Germinal center (tissue), 1 donor: Measurements from ENCODE around the gene HECTD4.
"Not testable (repeated sequence)": the region's sequence is repeated elsewhere in the genome, so short reads cannot be mapped to it uniquely, and the experiment has no call there.

Experiments used
- DNase-seq: peaks from one replicate; pipeline ENCODE4 v3.0.0; 2012; ENCODE audit warnings: mixed read lengths, low spot score

The HECTD4 gene

DNA sequence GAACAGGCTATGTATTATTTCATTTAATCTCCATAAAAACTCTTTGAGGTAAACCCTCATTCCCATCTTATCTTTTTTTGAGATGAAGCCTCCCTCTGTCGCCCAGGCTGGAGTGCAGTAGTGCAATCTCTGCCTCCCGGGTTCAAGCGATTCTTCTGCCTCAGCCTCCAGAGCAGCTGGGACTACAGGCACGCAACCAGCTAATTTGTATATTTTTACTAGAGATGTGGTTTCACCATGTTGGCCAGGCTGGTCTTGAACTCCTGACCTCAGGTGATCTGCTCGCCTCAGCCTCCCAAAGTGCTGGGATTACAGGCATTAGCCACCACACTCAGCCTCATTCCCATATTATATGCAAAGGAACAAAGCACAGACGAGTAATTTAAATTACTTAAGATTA lies 25.5 kb upstream of the HECTD4 start:
- not testable (repeated sequence) for DNase-seq

DNA sequence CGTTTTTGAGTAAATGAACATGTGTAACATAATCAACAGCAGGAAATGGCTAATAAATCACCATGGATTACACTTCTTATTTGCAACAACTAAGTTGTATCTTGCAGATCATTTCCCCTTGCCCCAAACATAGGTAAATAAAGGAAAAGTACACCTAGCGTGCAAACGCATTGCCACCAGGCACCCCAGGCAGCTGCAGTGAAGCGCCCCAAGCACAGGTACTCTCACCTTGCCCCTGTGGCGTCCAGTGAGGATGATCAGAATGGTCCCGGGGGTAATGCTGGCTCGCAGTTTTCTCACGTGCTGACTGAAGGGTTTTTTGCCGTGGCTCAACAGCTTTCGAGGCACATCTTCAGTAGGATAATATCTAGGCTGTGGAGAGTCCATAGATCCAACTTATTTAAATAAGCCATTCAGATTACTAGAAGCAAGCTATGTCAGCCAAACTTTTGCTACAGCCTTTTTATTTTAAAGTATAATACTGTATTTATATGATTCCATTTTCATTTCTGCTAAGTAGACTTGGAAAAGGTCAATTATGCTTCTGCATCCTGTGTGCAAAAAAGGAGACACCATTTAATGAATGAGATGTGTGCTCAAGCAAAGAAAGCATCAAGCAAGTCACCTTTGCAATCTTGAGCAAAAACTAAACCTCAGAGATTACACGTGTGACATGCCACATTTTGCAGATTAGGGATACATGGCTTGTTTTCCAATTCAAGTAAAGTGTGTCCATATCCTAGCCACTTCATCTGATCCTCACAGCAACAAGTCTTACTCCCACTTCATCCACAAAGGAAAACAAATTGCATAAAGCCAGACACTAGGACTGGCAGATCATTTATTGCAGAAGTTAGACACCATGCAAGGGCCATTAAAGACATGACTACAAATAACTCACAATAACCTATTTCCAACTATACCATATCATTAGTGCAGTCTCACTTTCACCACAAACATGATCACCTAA lies 24.6 kb upstream of the HECTD4 start:
- no peak for DNase-seq

DNA sequence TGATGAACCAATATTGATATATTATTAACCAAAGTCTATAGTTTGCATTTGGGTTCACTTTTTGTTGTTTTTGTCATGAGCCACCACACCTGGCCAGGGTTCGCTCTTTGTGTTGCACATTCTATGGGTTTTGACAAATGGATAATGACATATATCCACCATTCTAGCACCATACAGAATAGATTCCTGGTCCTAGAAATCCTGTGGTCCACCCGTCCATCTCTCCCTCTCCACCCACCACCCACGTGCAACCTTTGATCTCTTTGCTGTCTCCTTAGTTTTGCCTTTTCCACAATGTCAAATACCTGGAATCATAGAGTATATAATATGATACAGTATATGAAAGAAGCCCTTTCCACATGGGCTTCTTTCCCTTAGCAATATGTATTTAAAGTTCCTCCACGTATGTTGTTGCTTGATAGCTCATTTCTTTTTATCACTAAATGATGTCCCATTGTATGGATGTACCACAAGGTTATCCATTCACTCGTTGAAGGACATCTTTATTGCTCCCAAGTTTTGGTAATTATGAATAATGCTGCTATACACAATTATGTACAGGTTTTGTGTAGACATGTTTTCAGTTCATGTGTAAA lies 19.8 kb upstream of the HECTD4 start:
- DNase-seq, result no peak

DNA sequence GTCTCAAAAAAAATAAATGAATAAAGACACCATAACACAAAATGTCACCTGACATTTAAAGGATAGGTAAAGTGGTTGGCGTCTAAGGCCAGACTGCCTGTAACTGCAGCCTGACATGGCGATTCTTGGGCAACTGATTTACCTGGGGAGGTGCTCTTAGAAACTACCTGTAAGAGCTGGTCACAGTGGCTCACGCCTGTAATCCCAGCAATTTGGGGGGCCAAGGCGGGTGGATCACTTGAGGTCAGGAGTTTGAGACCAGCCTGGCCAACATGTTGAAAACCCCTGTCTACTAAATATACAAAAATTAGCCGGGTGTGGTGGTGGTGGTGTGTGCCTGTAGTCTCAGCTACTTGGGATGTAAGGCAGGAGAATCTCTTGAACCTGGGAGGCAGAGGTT lies 18.8 kb upstream of the HECTD4 start:
- no peak for DNase-seq

DNA sequence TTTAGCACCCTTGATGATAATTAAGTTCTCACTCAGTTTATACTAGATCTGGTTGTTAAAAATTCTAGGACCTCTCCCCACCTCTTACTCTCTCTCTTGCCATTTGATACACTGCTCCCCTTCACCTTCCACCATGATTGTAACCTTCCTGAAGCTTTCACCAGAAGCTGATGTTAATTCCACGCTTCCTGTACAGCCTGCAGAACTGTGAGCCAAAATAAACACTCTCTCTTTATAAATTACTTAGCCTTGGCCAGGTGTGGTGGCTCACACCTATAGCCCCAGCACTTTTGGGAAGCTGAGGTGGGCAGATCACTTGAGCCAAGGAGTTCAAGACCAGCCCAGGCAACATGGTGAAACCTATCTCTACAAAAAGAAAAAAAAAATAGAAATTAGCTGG lies 11.1 kb upstream of the HECTD4 start:
- DNase-seq, result no peak

DNA sequence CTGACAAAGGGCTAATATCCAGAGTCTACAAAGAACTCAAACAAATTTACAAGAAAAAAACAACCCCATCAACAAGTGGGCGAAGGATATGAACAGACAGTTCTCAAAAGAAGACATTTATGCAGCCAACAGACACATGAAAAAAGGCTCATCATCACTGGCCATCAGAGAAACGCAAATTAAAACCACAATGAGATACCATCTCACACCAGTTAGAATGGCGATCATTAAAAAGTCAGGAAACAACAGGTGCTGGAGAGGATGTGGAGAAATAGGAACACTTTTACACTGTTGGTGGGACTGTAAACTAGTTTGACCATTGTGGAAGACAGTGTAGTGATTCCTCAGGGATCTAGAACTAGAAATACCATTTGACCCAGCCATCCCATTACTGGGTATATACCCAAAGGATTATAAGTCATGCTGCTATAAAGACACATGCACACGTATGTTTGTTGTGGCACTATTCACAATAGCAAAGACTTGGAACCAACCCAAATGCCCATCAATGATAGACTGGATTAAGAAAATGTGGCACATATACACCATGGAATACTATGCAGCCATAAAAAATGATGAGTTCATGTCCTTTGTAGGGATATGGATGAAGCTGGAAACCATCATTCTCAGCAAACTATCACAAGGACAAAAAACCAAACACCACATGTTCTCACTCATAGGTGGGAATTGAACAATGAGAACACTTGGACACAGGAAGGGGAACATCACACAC lies 7.9 kb upstream of the HECTD4 start:
- not testable (repeated sequence) for DNase-seq

DNA sequence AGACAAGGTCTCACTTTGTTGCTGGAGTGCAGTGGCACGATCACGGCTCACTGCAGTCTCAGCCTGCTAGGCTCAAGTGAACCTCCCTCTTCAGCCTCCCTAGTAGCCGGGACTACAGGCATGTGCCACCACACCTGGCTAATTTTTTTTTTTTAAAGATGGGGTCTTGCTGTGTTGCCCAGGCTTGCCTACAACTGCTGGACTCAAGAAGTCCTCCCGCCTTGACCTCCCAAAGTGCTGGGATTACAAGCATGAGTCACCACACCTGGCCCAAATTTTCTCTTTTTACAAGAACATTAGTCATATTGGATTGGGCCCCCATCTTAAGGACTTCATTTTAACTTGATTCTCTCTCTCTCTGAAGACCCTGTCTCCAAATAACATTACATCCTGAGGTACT lies 7.0 kb upstream of the HECTD4 start:
- no peak for DNase-seq

DNA sequence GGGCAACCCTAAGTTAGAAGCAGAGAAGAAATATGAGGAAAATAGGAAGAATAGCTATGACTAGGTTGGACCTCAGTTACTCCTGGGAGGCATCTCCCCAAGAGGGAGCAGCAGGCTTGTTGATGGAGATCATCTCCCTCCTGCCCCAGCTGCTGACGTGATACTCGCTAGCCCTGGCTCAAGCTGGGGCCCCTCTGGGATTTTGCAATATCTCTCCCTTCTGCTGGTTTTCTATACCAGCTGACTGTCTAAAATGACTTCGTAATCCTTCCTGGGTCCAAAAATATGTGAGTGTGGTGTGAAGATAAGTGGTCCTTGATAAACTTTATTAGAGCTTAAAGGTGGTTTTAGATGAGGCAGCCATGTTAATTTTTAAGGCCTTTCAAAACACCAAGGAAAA lies 4.5 kb upstream of the HECTD4 start:
- no peak for DNase-seq

DNA sequence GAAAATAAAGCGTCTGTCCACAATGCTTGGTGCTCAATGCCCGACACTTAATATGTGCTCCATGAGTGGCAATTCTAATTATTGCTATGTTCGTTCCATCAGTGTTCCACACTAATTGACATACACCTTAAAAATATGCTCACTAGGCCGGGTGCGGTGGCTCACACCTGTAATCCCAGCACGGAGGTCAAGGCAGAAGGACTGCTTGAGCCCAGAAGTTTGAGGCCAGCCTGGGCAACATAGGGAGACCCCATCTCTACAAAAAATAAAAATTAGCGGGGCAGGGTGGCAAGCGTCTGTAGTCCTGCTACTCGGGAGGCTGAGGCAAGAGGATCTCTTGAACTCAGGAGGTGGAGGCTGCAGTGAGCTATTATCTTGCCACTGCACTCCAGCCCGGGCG lies 635 bp upstream of the HECTD4 start:
- no peak for DNase-seq

DNA sequence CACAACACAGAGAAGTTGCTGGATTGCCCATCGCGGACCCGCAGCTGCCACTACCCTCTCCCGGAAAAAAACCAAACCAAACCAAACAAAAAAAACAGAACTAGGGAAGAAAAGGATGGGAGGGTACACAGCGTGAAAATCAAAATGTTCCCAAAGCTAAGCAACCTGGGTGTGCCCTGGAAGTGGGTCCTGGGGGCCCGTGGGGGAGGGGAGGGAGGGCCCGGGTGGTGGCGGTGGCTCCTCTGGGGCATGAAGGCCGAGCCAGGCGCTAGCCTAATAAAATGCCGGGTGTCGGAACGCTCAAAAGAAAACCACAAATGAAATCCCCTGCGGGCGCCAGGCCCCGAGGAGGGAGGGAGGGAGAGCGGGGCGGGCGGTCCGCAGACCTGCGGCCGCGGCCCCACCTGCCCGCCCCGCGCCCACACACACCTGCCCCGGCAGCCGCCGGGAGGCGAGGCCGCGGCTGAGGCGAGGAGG lies 787 bp downstream of the HECTD4 start:
- peak; percentile 59 for DNase-seq

DNA sequence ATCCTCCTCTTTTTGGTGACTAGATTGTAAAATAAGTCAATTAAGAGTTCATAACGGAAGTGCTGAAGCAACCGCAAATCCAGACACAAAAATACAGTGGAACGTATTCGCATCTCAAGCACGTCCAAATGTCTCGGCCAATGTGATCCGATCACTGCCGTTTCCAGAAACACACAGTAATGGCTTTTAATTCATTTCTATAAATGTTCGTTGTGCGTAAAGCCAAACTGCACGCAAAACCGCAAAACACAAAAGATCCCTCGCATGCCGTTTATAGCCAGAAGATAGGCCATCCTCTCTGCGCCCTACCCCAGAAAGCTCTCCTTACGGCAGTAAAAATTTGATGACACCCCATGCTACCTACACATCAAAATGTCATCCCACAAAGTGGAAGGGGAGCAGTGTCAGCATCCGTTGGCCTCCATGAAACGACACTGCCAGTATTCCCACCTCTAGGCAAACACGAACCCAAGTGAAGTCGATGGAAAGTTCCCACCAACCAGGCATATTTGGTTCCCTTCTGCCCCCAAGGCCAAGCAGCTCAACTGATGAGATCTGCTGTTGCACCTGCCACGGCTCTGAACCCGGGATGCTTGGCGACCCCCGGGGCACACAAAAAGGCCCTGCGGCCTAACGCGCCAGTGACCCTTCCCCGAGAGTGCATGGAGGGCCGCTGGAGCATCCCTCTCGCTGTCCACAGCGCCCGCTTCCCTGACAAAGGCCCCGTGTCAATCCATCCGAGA lies 1.4 kb downstream of the HECTD4 start:
- DNase-seq, result no peak

DNA sequence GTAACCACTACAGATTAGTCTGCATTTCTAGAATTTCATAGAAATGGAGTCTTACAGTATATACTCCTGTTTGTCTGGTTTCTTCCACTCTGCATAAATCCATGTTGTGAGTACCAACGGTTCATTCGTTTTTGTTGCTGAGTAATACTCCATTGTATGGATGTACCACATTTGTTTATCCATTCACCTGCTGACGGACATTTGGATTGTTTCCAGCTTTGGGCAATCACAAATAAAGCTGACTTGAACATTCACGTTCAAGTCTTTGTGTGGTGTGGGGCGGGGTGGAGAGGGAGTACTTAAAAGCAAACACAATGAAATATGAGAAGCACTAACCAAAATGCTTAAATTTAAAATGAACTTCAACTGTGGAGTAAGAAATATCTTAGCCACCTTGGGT lies 7.1 kb downstream of the HECTD4 start:
- no peak for DNase-seq

DNA sequence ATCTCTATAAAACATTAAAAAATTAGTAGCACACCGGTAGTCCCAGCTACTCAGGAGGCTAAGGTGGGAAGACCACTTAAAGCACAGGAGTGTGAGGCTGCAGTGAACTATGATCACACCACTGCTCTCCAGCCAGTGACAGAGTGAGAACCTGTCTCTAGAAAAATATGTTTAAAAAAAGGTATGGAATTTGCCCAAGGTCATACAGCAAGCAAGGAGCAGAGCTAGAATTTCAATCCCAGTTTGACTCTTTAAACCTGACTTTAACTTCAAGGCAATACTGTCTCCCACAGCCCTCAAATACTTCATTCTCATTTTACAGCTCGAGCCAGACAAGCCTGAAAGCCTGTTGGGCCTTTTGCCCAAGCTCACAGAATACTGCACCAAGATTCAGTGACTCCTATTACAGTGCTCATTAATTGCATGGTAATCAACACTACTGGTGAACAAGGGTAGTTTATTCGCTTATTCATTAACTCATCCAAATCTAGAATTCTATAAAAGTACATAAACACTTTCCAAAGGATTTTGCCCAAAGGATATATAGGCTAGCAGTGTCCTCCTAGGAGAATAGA lies 8.0 kb downstream of the HECTD4 start:
- no peak for DNase-seq

DNA sequence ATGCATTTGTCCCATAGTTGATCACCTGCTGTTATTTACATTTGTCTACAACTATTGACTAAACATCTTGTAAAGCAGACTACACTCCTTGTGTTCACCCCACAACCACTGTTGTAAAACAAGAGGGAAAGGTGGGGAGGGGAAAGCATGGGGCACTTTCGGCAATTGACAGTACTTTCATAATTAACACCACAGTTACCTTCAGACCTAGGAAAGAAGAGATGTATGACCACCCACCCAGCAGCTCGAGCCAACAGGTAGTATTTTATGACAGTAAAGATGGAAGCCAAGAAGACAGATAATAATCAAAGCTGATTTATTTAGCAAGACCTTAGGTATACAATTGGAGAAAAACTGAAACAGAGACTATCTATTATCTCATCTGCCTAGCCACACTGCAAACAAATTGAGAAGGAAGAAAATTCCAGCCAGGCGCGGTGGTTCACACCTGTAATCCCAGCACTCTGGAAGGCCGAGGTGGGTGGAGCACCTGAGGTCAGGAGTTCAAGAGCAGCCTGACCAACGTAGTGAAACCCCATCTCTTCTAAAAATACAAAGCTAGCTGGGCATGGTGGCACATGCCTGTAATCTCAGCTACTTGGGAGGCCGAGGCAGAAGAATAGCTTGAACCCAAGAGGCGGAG lies 11.2 kb downstream of the HECTD4 start:
- DNase-seq, result no peak

DNA sequence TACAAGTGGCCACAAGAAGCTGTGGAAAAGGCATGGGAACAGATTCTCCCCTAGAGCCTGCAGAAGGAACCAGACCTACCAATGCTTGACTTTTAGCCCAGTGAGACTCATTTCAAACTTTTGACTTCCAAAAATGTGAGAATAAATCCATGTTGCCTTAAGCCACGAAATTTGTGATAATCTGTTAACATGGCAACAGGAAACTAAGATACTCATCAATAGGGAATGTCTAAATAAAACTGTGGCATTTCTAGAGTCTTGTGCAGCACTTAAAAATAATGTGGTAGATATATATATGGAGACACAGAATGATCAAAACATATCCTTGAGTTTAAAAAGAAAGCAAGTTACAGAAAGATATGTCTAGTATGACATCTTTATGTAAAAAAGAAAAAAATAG lies 12.0 kb downstream of the HECTD4 start:
- DNase-seq, result no peak

DNA sequence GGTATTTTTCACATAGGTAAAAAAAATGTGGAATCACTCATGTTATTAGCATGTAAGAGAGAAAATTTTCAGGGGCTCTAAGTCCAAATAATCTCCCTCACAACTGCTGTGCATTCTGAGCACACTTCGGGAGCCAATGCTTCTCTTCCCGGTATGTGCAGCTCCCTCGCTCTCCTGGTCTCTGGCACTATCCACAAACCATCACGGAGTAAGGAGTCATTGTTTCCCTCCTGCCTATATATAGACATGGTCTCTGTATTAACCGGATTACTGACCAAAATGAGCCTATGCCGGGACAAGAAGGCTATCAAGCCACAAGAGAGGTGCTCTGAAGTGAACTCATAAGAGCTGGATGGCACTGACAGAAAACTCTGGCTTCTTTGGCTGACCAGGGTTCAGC lies 13.4 kb downstream of the HECTD4 start:
- DNase-seq, result no peak

DNA sequence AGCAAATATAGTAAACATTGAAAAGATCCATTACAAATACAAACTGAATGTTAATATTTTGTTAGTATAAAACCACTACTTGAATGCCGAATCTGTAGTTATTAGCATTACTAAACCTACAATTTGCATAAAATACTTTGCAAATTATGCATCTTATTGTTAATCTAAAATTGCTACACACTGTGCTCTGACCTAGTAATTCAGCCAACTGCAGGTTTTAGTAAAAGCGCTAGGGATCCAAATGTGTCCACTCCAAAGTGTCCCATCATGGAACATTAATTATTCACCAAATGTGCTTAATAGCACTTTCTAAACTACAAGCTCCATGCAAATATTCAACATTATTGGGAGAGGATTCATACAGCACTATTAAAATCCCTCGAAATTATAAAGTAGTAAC lies 14.3 kb downstream of the HECTD4 start:
- no peak for DNase-seq

DNA sequence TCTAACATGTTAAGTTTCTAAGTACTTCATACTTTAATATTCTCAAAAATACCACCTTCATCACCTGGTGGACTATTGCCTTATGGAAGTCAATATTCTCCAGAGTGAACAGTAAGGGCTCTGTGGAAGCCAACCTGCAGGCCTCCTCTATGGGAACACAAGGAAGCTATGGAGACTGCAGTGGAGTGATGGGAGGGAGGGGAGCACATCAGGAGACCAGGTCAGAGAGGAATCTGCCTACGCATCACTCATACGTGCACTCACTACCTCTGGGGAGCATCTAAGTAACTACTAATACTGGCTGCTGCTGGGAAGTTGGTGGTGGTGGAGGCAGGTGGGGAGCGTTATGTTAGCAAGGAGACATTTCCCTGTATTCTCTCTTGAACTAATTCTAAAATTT lies 19.9 kb downstream of the HECTD4 start:
- DNase-seq, result no peak

DNA sequence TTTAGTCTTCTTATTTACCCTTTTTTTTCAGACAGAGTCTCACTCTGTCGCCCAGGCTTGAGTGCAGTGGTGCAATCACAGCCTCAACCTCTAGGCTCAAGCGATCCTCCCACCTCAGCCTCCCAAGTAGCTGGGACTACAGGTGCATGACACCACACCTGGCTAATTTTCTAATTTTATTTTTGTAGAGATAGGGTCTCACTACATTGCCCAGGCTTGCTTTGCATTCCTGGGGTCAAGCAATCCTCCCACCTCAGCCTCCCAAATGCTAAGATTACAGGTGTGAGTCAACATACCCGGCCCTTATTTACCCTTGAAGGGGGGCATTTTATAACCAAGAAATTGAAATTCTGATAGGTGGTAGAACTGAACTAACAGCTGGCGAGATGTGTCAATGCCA lies 21.0 kb downstream of the HECTD4 start:
- DNase-seq, result no peak

DNA sequence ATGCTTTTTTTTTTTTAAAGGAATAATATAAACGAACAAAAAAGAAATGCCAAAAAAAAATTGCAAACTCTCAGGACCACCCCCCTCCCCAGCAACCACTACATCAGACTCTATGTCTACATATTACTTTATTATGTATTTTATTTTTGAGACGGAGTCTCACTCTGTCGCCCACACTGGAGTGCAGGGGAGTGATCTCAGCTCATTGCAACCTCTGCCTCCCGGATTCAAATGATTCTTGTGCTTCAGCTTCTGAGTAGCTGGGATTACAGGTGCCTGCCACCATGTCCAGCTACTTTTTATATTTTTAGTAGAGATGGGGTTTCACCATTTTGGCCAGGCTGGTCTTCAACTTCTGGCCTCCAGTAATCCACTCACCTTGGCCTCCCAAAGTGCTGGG lies 22.9 kb downstream of the HECTD4 start:
- no peak for DNase-seq

DNA sequence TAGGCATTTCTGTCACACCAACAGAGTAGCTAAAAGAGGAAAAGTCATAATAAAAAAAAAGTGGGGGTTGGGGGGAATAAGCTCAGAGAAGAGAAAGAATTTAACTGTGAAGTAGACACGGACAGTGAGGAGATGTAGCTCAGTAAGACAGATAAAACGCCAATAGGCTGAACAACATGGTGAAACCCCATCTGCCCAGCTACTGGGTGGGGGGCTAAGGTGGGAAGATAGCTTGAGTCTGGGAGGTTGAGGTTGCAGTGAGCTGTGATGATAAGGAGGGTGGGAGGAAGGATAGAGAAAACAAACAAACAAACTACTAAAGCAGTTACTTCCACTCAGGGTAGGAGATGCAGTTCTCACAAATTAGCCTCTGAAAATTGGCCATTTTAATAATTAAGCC lies 25.0 kb downstream of the HECTD4 start:
- DNase-seq, result no peak
